ENCODE data around the gene CEP85L.

The CEP85L gene

DNA sequence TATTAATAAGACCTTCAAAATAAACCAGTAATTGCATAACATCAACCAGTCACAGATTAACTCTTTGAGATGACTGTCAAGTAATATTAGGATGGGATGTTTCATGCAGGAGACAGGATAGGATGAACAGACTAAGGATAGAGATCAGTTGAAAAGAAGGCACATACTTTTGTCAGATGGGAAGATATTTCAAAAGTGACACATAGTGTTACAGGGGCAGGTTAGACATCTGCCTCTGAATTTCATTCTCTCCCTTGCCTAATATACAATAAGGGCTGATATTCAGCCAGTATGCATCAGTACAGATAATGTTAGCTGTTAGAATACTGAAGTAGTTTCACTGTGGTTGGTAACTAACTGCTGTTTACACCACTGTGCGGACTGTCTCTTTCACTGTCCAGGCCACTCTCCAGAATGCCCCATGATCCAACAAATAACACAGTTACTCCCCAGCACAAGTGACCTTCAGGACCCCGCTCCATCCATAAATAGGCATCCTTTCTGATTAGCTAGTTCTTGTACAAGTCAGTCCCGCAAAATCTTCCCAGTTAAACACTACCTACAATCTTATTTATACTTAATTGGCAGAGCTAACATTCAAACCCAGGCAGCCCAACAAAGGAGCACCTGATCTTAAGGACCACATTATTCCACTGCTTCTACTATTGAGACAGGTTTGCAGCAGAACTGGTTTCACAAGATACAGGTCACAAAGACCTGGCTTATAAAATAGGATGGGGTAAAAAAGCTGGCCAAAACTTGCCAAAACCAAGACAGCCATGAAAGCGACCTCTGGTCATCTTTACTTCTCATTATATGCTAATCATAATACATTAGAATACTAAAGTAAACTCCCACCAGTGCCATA lies 125.2 kb downstream of the CEP85L start:
- DNase-seq (ENCODE audit: low read depth) = no peak
- TF ChIP-seq POLR2A (IDR thresholded peaks at IDR 0.05; ENCODE audit: extremely low read depth, insufficient read length) = no peak
- TF ChIP-seq, protein P1, sequence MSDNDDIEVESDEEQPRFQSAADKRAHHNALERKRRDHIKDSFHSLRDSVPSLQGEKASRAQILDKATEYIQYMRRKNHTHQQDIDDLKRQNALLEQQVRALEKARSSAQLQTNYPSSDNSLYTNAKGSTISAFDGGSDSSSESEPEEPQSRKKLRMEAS (IDR thresholded peaks at IDR 0.05; ENCODE audit: low read depth, low read length) = no peak
- no peak for TF ChIP-seq CTCF (IDR thresholded peaks at IDR 0.05; ENCODE audit: low read depth, low read length)
- TF ChIP-seq MYC (IDR thresholded peaks at IDR 0.05; ENCODE audit: low read depth, low read length) = no peak
- H3K4me3 ChIP-seq (ENCODE audit: low read depth, low read length) = no peak overlapping the region

- no peak overlapping the region for H3K4me3 ChIP-seq (ENCODE audit: low read depth, low read length)
- TF ChIP-seq CTCF (IDR thresholded peaks at IDR 0.05; ENCODE audit: low read depth, low read length) (no peak), POLR2A (IDR thresholded peaks at IDR 0.05; ENCODE audit: extremely low read depth, insufficient read length) (no peak), MYC (IDR thresholded peaks at IDR 0.05; ENCODE audit: low read depth, low read length) (no peak)
- TF ChIP-seq, protein P1 (IDR thresholded peaks at IDR 0.05; ENCODE audit: low read depth, low read length) = no peak
- DNase-seq (ENCODE audit: low read depth) = no peak
Observed at GRCh38 chr6:118524686-118525085, 126.7 kb downstream of the CEP85L start.

DNA sequence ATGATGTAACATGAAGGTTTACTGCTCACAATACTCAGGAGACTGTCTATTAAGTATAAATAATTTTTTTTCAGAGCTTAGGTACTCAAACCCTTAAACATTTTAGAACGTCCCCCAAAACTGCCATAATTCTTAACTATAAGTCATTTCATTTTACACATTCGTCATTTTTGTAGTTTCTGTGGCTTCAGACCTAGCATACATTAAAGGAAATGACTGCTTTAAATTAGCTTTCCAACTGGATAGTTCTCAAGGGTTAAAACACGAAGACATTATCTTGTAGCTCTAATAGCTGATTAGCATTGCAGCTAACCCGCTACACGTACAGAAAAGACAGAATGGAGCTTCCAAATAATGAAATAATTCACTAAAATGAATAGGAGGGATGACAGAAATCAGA lies 128.2 kb downstream of the CEP85L start:
- TF ChIP-seq, protein P1 (IDR thresholded peaks at IDR 0.05; ENCODE audit: low read depth, low read length) = no peak
- TF ChIP-seq MYC (IDR thresholded peaks at IDR 0.05; ENCODE audit: low read depth, low read length) (no peak), CTCF (IDR thresholded peaks at IDR 0.05; ENCODE audit: low read depth, low read length) (no peak), POLR2A (IDR thresholded peaks at IDR 0.05; ENCODE audit: extremely low read depth, insufficient read length) (no peak)
- no peak for DNase-seq (ENCODE audit: low read depth)
- no peak overlapping the region for H3K4me3 ChIP-seq (ENCODE audit: low read depth, low read length)

- H3K4me3 ChIP-seq (ENCODE audit: low read depth, low read length) = no peak overlapping the region
- DNase-seq (ENCODE audit: low read depth) = no peak
- TF ChIP-seq MYC (IDR thresholded peaks at IDR 0.05; ENCODE audit: low read depth, low read length) = no peak
- TF ChIP-seq, protein P1 (IDR thresholded peaks at IDR 0.05; ENCODE audit: low read depth, low read length) = no peak
- TF ChIP-seq POLR2A (IDR thresholded peaks at IDR 0.05; ENCODE audit: extremely low read depth, insufficient read length) = no peak
- no peak for TF ChIP-seq CTCF (IDR thresholded peaks at IDR 0.05; ENCODE audit: low read depth, low read length)
Observed at GRCh38 chr6:118522422-118522821, 129.0 kb downstream of the CEP85L start.

DNA sequence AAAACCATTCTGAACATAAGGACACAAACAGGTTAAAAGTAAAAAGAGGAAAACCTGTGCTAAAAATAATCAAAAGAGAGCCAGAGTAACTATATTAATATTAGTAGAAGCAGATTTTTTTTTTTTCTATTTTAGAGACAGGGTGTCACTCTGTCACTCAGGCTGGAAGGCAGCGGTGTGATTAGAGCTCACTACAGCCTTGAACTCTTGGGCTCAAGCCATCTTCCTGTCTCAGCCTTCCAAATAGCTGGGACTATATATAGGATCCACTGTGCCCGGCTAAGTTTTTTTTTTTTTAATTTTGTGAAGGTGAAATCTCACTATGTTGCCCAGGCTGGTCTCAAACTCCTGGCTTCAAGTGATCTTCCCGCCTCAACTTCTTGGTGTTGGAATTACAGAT lies 136.7 kb downstream of the CEP85L start:
- DNase-seq (ENCODE audit: low read depth) = no peak
- TF ChIP-seq, protein P1 (IDR thresholded peaks at IDR 0.05; ENCODE audit: low read depth, low read length) = no peak
- no peak overlapping the region for H3K4me3 ChIP-seq (ENCODE audit: low read depth, low read length)

GRCh38 chr6:118511930-118512715 lies 139.3 kb downstream of the CEP85L start:
- DNase-seq (ENCODE audit: low read depth) = no peak
- TF ChIP-seq POLR2A (IDR thresholded peaks at IDR 0.05; ENCODE audit: extremely low read depth, insufficient read length) (no peak), MYC (IDR thresholded peaks at IDR 0.05; ENCODE audit: low read depth, low read length) (no peak), CTCF (IDR thresholded peaks at IDR 0.05; ENCODE audit: low read depth, low read length) (no peak)
- TF ChIP-seq, protein P1 (IDR thresholded peaks at IDR 0.05; ENCODE audit: low read depth, low read length) = no peak
- H3K4me3 ChIP-seq (ENCODE audit: low read depth, low read length) = no peak overlapping the region
